ENCODE results near the gene SRP68.

Gene SRP68

DNA sequence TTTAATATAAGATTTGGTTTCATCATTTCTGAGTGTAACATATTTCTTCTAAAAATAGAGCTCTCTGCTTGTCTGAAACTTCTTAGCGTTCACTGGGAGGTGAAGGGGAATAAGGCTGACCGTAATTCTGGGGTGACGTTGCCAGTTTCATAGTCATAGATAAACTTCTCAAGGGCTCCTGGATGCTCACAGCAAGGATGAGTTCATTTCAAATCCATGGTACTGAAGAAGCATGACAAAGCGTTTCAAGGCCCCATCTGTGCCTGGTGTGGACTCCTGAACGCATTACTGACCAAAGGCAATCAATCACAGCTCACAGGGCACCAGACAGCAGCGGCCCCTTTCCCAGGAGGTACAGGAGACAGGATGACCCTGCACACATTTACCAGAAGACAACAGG, 33.2 kb downstream of the SRP68 start:
- TF ChIP-seq TEAD4 (IDR thresholded peaks at IDR 0.05), result no peak
- TF ChIP-seq, protein P1, sequence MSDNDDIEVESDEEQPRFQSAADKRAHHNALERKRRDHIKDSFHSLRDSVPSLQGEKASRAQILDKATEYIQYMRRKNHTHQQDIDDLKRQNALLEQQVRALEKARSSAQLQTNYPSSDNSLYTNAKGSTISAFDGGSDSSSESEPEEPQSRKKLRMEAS (IDR thresholded peaks at IDR 0.05), result no peak
- no peak for TF ChIP-seq EP300 (IDR thresholded peaks at IDR 0.05; ENCODE audit: borderline replicate concordance)

DNA sequence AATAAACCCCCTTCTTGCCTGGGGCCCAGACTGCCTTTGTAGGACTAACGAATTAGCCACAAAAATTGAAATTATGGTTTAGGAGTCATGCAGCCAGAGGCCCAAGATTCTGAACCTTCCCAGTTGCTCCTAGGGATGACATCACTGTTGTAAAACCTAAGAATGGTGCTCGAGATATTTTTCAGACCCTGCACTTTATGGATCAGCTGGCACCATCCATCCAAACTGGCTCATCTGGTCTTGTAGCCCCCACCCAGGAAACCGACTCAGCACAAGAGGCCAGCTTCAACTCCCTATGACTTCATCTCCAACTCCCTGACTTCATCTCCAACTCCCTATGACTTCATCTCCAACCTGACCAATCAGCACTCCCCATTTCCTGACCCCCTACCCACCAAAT, 34.3 kb downstream of the SRP68 start:
- TF ChIP-seq CEBPB (IDR thresholded peaks at IDR 0.05), result no peak
- TF ChIP-seq, protein P2, sequence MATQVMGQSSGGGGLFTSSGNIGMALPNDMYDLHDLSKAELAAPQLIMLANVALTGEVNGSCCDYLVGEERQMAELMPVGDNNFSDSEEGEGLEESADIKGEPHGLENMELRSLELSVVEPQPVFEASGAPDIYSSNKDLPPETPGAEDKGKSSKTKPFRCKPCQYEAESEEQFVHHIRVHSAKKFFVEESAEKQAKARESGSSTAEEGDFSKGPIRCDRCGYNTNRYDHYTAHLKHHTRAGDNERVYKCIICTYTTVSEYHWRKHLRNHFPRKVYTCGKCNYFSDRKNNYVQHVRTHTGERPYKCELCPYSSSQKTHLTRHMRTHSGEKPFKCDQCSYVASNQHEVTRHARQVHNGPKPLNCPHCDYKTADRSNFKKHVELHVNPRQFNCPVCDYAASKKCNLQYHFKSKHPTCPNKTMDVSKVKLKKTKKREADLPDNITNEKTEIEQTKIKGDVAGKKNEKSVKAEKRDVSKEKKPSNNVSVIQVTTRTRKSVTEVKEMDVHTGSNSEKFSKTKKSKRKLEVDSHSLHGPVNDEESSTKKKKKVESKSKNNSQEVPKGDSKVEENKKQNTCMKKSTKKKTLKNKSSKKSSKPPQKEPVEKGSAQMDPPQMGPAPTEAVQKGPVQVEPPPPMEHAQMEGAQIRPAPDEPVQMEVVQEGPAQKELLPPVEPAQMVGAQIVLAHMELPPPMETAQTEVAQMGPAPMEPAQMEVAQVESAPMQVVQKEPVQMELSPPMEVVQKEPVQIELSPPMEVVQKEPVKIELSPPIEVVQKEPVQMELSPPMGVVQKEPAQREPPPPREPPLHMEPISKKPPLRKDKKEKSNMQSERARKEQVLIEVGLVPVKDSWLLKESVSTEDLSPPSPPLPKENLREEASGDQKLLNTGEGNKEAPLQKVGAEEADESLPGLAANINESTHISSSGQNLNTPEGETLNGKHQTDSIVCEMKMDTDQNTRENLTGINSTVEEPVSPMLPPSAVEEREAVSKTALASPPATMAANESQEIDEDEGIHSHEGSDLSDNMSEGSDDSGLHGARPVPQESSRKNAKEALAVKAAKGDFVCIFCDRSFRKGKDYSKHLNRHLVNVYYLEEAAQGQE (IDR thresholded peaks at IDR 0.05; ENCODE audit: low read depth), result no peak

DNA sequence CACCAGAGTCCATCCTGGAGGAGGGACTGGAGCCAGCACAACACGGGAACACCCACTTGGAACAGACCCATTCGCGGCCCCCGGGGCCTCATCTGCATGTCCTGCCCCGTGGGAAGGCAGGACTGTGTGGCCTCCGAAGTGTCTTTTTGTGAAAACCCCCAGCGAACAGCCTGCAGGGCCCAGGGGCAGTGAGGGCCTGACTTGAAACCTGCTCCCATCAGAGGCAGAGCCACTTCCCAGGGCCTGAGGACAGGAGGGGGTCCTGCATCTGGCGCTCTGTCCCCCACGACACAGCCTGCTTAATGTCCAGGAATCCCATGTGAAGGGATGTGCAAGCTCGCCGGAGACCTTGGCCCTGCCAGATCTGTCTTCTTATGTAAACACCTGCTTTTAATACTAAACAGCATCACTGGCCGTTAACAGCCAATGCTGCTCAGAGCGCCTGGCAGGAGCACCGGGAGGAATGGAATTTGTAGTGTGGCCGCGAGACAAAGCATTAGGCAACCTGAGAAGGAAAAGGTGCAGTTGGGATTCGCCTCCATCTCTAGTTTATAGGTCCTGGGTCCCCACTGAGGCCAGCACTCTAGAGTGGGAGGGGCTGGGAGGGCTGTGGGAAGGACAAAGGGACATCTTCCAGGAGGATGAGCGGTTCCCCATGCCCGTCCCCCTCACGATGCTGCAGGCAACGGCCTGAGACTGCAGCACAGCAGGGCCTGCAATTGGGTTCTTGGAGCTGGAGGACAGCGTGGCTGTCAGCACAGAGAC, 35.6 kb downstream of the SRP68 start:
- TF ChIP-seq, protein P3, sequence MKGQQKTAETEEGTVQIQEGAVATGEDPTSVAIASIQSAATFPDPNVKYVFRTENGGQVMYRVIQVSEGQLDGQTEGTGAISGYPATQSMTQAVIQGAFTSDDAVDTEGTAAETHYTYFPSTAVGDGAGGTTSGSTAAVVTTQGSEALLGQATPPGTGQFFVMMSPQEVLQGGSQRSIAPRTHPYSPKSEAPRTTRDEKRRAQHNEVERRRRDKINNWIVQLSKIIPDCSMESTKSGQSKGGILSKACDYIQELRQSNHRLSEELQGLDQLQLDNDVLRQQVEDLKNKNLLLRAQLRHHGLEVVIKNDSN (IDR thresholded peaks at IDR 0.05), result no peak
- TF ChIP-seq YY1 (IDR thresholded peaks at IDR 0.05; ENCODE audit: low read depth) (no peak), EP300 (IDR thresholded peaks at IDR 0.05; ENCODE audit: borderline replicate concordance) (no peak), EGR1 (IDR thresholded peaks at IDR 0.05) (no peak), TCF12 (IDR thresholded peaks at IDR 0.05; ENCODE audit: low read depth) (no peak), ZBTB7A (IDR thresholded peaks at IDR 0.05; ENCODE audit: low read depth) (no peak), RAD21 (IDR thresholded peaks at IDR 0.05; ENCODE audit: low read depth) (no peak), TEAD4 (IDR thresholded peaks at IDR 0.05) (no peak), FOXM1 (IDR thresholded peaks at IDR 0.05; ENCODE audit: borderline replicate concordance, low read depth) (no peak), NFIC (IDR thresholded peaks at IDR 0.05) (no peak), CREB1 (IDR thresholded peaks at IDR 0.05; ENCODE audit: low read depth) (no peak), TAF1 (IDR thresholded peaks at IDR 0.05; ENCODE audit: low read depth) (no peak), CEBPB (IDR thresholded peaks at IDR 0.05) (no peak)
- TF ChIP-seq, protein P1 (IDR thresholded peaks at IDR 0.05), result no peak
- TF ChIP-seq, protein P2 (IDR thresholded peaks at IDR 0.05; ENCODE audit: low read depth), result no peak

DNA sequence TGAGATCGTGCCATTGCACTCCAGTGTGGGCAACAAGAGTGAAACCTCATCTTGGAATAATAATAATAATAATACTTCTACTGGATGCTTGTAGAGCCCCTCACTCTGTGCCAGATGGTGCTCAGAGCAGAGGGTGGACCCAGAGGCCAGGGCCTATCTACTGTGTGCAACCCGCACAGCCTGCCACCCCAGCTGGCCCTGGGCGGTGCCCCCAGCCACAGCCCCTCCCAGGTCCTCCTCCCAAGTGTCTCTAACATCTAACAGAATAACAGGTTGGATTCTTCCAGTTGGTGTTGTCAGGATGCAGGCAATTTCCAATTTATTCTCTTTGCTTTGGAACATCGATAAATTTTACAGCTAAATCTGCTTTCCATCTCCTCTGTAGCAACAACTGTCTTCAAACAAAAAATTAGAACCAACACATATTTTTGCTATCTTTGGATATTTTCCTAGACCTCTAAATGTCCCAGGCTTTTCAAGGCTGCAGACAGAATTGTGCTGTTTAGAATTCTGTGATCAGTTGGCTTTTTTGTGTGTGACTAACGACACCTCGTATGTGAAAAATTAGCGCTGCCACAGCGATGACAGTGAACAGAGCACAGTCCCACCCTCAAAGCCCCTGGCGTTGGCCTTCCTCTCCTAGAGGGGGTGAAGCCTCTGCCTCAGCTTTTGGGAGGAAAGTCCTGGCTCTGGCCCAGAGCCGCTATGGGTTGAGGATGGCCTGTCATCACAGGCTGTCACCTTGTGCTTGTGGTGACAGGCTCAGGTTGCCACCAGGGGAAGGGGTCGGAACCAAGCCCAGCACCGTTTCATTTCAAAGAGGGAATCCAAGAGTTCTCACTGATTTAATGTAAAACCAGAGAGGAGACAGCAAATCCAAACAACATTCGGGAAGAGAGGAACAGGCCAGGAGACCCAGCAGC, 37.6 kb downstream of the SRP68 start:
- TF ChIP-seq NFIC (IDR thresholded peaks at IDR 0.05) (no peak), TAF1 (IDR thresholded peaks at IDR 0.05; ENCODE audit: low read depth) (no peak), CREB1 (IDR thresholded peaks at IDR 0.05; ENCODE audit: low read depth) (no peak), EP300 (IDR thresholded peaks at IDR 0.05; ENCODE audit: borderline replicate concordance) (no peak), TEAD4 (IDR thresholded peaks at IDR 0.05) (no peak), EGR1 (IDR thresholded peaks at IDR 0.05) (no peak), TCF12 (IDR thresholded peaks at IDR 0.05; ENCODE audit: low read depth) (no peak), YY1 (IDR thresholded peaks at IDR 0.05; ENCODE audit: low read depth) (no peak), RAD21 (IDR thresholded peaks at IDR 0.05; ENCODE audit: low read depth) (no peak), FOXM1 (IDR thresholded peaks at IDR 0.05; ENCODE audit: borderline replicate concordance, low read depth) (no peak), CEBPB (IDR thresholded peaks at IDR 0.05) (no peak), ZBTB7A (IDR thresholded peaks at IDR 0.05; ENCODE audit: low read depth) (no peak)
- TF ChIP-seq, protein P3 (IDR thresholded peaks at IDR 0.05), result no peak
- TF ChIP-seq, protein P1 (IDR thresholded peaks at IDR 0.05), result no peak
- TF ChIP-seq, protein P2 (IDR thresholded peaks at IDR 0.05; ENCODE audit: low read depth), result no peak

Measured in Ishikawa (cell line).